ENCODE results near the gene PRKCH. TPM values are rescaled to one million over a fixed set of nuclear protein-coding genes. Genes with fewer than 3 reads are reported as not detected.

PRKCH gene
- total RNA-seq, 1 experiment from 2014 or later, result 10.3 TPM

GRCh38 chr14:61326847-61327246, 5.5 kb downstream of the PRKCH start (continued):
- TF ChIP-seq FOXP4 (CRISPR knock-in tag; IDR thresholded peaks at IDR 0.05), result no peak
- no peak for TF ChIP-seq HMGXB4 (CRISPR knock-in tag; IDR thresholded peaks at IDR 0.05)
- TF ChIP-seq ZNF396 (CRISPR knock-in tag; IDR thresholded peaks at IDR 0.05; ENCODE audit: borderline replicate concordance), result no peak

- ATAC-seq, result no peak
Observed at GRCh38 chr14:61328626-61329262, 7.4 kb downstream of the PRKCH start.

More at GRCh38 chr14:61328626-61329262, 7.4 kb downstream of the PRKCH start:
- H3K27me3 Mint-ChIP-seq (ENCODE audit: low read depth), result peaks cover 5% of the 10 kb centered on the region
- no peak for DNase-seq (ENCODE audit: low spot score)
- ChIA-PET CTCF (no interaction called here), POLR2A (no interaction called here)
- TF ChIP-seq ZNF396 (CRISPR knock-in tag; IDR thresholded peaks at IDR 0.05; ENCODE audit: borderline replicate concordance), result no peak
- TF ChIP-seq HMGXB4 (CRISPR knock-in tag; IDR thresholded peaks at IDR 0.05), result no peak
- no peak for TF ChIP-seq AR (CRISPR knock-in tag; IDR thresholded peaks at IDR 0.05)
- TF ChIP-seq TEAD1 (CRISPR knock-in tag; IDR thresholded peaks at IDR 0.05), result no peak
- TF ChIP-seq JAZF1 (CRISPR knock-in tag; IDR thresholded peaks at IDR 0.05), result no peak
- no peak for TF ChIP-seq ETV6 (CRISPR knock-in tag; IDR thresholded peaks at IDR 0.05)
- no peak for TF ChIP-seq PRDM15 (CRISPR knock-in tag; IDR thresholded peaks at IDR 0.05)
- TF ChIP-seq ZNF425 (CRISPR knock-in tag; conservative IDR thresholded peaks at IDR 0.05), result no peak
- no peak for TF ChIP-seq ZNF532 (CRISPR knock-in tag; IDR thresholded peaks at IDR 0.05; ENCODE audit: borderline replicate concordance)
- no peak for TF ChIP-seq IRF2 (CRISPR knock-in tag; IDR thresholded peaks at IDR 0.05; ENCODE audit: borderline replicate concordance, low read depth)
- TF ChIP-seq ZNF219 (CRISPR knock-in tag; IDR thresholded peaks at IDR 0.05; ENCODE audit: borderline replicate concordance), result no peak
- TF ChIP-seq ATF1 (CRISPR knock-in tag; IDR thresholded peaks at IDR 0.05), result no peak
- TF ChIP-seq GTF2I (CRISPR knock-in tag; conservative IDR thresholded peaks at IDR 0.05), result no peak
- no peak overlapping the region for H3K27ac Mint-ChIP-seq
- H3K4me1 Mint-ChIP-seq, result peaks cover 17% of the 10 kb centered on the region
- H3K4me3 Mint-ChIP-seq, result no peak overlapping the region
- H3K36me3 Mint-ChIP-seq, result peaks cover 18% of the 10 kb centered on the region
- peaks cover 18% of the 10 kb centered on the region for H3K9me3 Mint-ChIP-seq

Data from WTC11 (cell line).